Kidney (tissue), 14 donors: ENCODE measurements around the gene SLC4A4. TPM values are rescaled to one million over a fixed set of nuclear protein-coding genes. Genes with fewer than 3 reads are reported as not detected.

Experiments
- DNase-seq, 5 donors: peaks; one replicate each; pipeline ENCODE4 v3.0.0-alpha.2; 2013 to 2020
- FAIRE-seq: peaks from 2 replicates; lab custom pipeline; 2012; peaks lifted over from hg19 to GRCh38; lab: Jason Lieb, UNC
- H3K27ac ChIP-seq, 2 donors: one replicate each; pipeline ENCODE4 v1.7.0; 2013; ENCODE audit warnings: low read depth in 2 of 2, low read length in 2 of 2, inconsistent platforms in 1 of 2
- H3K27me3 ChIP-seq: one replicate; pipeline ENCODE4 v1.7.1; 2013; ENCODE audit warnings: low read length, inconsistent platforms; ENCODE audit not compliant: control insufficient read depth, insufficient read depth
- H3K36me3 ChIP-seq, 3 donors: one replicate each; pipeline versions ENCODE4 v1.7.0 to v1.7.1; 2013; ENCODE audit warnings: low read length in 3 of 3, control low read depth in 1 of 3, inconsistent platforms in 1 of 3; ENCODE audit not compliant: insufficient read depth in 3 of 3, control insufficient read depth in 2 of 3
- H3K4me1 ChIP-seq, 3 donors: one replicate each; pipeline versions ENCODE4 v1.7.0 to v1.7.1; 2013; ENCODE audit warnings: low read length in 3 of 3, inconsistent platforms in 1 of 3, low read depth in 1 of 3; ENCODE audit not compliant: control insufficient read depth in 2 of 3, insufficient read depth in 2 of 3
- H3K4me3 ChIP-seq, 3 donors: one replicate each; pipeline versions ENCODE4 v1.7.0 to v1.8.1; 2013; ENCODE audit warnings: low read length in 3 of 3, control low read depth in 1 of 3, inconsistent platforms in 1 of 3
- H3K9ac ChIP-seq, 3 donors: one replicate each; pipeline versions ENCODE4 v1.7.0 to v1.7.1; 2013; ENCODE audit warnings: low read length in 3 of 3, control low read depth in 1 of 3, inconsistent platforms in 1 of 3
- H3K9me3 ChIP-seq, 3 donors: one replicate each; pipeline versions ENCODE4 v1.7.0 to v1.7.1; 2013; ENCODE audit warnings: low read length in 3 of 3, control low read depth in 1 of 3, inconsistent platforms in 1 of 3; ENCODE audit not compliant: control insufficient read depth in 2 of 3, insufficient read depth in 1 of 3
- CTCF ChIP-seq: IDR thresholded peaks from 3 replicates; pipeline ENCODE4 v1.5.1; 2012; ENCODE audit warnings: mild to moderate bottlenecking, moderate library complexity, borderline replicate concordance; ENCODE audit not compliant: insufficient read depth; ENCODE audit errors: extremely low read depth
- intact Hi-C: fragments of 100-400 bp; cut with DNase I; formaldehyde crosslinking; loops from one replicate; pipeline ENCODE4 v1.11.1; 2022
- polyA plus RNA-seq: library from polyadenylated mRNA; stranded (reverse); fragments of 350-450 nt; fragmentation: Illumina TruSeq; extraction: RNeasy Lipid Tissue Mini Kit (QIAGEN cat#74804); gene quantifications from one replicate; pipeline ENCODE4 v1.2.3, GENCODE V29; 2014; ENCODE audit warnings: low read depth, low replicate concordance; ENCODE audit not compliant: insufficient read depth
- total RNA-seq: library from RNA; stranded (reverse); fragmentation: NEBNext Ultra II Directional; extraction: Animal tissue kit (Norgen Biotek cat#: 25700); gene quantifications from one replicate; pipeline ENCODE4 v1.2.1, GENCODE V29; 2021
- donor health status: control.
- donor health status: control.
- donor health status: control.
- donor health status: control.
- donor health status: control.
- donor health status: DM: yes; HTN: yes; CAD: no.
- donor health status: Normal renal cell carcinoma (clear cell type).

SLC4A4 gene
- total and polyA plus RNA-seq, 2 donors from 2014 or later: 37.1 to 56.5 TPM

GRCh38 chr4:71355045-71355444 lies 16.2 kb downstream of the SLC4A4 start:
- H3K9ac ChIP-seq: no peak overlapping the region
- no peak overlapping the region for H3K4me3 ChIP-seq
- TF ChIP-seq CTCF: no peak
- peaks cover 0 to 8% (median 0%) of the 10 kb centered on the region in 3 donors for H3K36me3 ChIP-seq
- no peak overlapping the region for H3K27ac ChIP-seq
- FAIRE-seq: no peak
- DNase-seq: peak in 1 of 5 donors; percentile 28
- intact Hi-C loops: no loop called here
- H3K9me3 ChIP-seq: no peaks in the 10 kb centered on the region
- peaks cover 0 to 4% (median 0%) of the 10 kb centered on the region in 3 donors for H3K4me1 ChIP-seq
- H3K27me3 ChIP-seq: no peaks in the 10 kb centered on the region

- intact Hi-C loops: no loop called here
- Histone ChIP-seq H3K27ac (no peak overlapping the region), H3K9me3 (no peaks in the 10 kb centered on the region), H3K4me1 (peaks cover 0 to 4% (median 0%) of the 10 kb centered on the region in 3 donors), H3K9ac (no peak overlapping the region), H3K36me3 (peaks cover 0 to 6% (median 0%) of the 10 kb centered on the region in 3 donors), H3K4me3 (no peak overlapping the region), H3K27me3 (no peaks in the 10 kb centered on the region)
- TF ChIP-seq CTCF: no peak
- DNase-seq (no peak), FAIRE-seq (no peak)
Observed at GRCh38 chr4:71355971-71356370, 17.2 kb downstream of the SLC4A4 start.

- no peak overlapping the region for H3K27ac ChIP-seq
- no peak for TF ChIP-seq CTCF
- peaks cover 0 to 4% (median 0%) of the 10 kb centered on the region in 3 donors for H3K4me1 ChIP-seq
- H3K9ac ChIP-seq: no peak overlapping the region
- H3K4me3 ChIP-seq: no peak overlapping the region
- no peak for DNase-seq
- H3K36me3 ChIP-seq: no peaks in the 10 kb centered on the region
- no peak for FAIRE-seq
- H3K9me3 ChIP-seq: no peaks in the 10 kb centered on the region
- H3K27me3 ChIP-seq: no peaks in the 10 kb centered on the region
- intact Hi-C loops: no loop called here
Observed at GRCh38 chr4:71356924-71357663, 18.3 kb downstream of the SLC4A4 start.

- H3K9ac ChIP-seq: no peak overlapping the region
- intact Hi-C loops: no loop called here
- H3K27ac ChIP-seq: no peak overlapping the region
- H3K4me3 ChIP-seq: no peak overlapping the region
- no peak for FAIRE-seq
- H3K4me1 ChIP-seq: no peaks in the 10 kb centered on the region
- H3K27me3 ChIP-seq: no peaks in the 10 kb centered on the region
- DNase-seq: no peak
- H3K9me3 ChIP-seq: no peaks in the 10 kb centered on the region
- peaks cover 0 to 9% (median 0%) of the 10 kb centered on the region in 3 donors for H3K36me3 ChIP-seq
- TF ChIP-seq CTCF: no peak
Observed at GRCh38 chr4:71360844-71361243, 22.0 kb downstream of the SLC4A4 start.
